GM23248 (cell line): Measurements from ENCODE around the gene ARHGEF9.

Source experiments
- EZH2 ChIP-seq: fragments of 200-600 bp; sonication (generic); IDR thresholded peaks from 2 replicates; pipeline ENCODE4 v1.6.1; 2018; ENCODE audit warnings: antibody characterized with exemption, mild to moderate bottlenecking; ENCODE audit not compliant: insufficient read depth, poor library complexity, severe bottlenecking
- EZH2phosphoT487 ChIP-seq: fragments of 200-600 bp; sonication (generic); IDR thresholded peaks from 2 replicates; pipeline ENCODE4 v1.6.1; 2018; ENCODE audit warnings: antibody characterized with exemption, moderate library complexity, mild to moderate bottlenecking, low read depth; ENCODE audit not compliant: insufficient read depth

DNA sequence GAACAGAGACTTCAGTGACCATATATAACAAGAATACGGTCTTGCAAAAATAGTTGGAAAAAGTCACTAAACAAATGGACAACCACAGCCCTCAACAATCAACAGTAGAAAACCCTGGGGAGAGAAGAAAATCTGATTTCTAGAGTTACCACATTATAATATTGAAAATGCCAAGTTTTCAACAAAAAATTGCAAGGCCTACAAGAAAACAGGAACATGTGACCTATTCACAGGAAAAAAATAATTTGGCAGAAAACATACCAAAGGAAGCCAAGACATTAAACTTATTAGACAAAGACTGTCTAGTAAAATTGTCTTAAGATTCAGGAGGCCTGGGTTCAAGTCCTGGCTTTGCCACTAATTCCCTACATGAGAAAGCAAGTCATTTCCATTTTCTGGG lies 64.7 kb downstream of the ARHGEF9 start:
- TF ChIP-seq EZH2 (no peak), EZH2phosphoT487 (no peak)
